HG03280 (cell line): ENCODE data around the gene RIT2.

Experiments used
- ATAC-seq: cut with Tn5 transposase; IDR thresholded peaks from one replicate; pipeline ENCODE4 v1.9.1; 2021; ENCODE audit warnings: mild to moderate bottlenecking, moderate library complexity; ENCODE audit not compliant: unreplicated experiment

Gene RIT2

GRCh38 chr18:43092539-43092938 is 22.9 kb downstream of the RIT2 start:
- ATAC-seq: no peak

- ATAC-seq: no peak
Observed at GRCh38 chr18:43081396-43081795, 34.1 kb downstream of the RIT2 start.

DNA sequence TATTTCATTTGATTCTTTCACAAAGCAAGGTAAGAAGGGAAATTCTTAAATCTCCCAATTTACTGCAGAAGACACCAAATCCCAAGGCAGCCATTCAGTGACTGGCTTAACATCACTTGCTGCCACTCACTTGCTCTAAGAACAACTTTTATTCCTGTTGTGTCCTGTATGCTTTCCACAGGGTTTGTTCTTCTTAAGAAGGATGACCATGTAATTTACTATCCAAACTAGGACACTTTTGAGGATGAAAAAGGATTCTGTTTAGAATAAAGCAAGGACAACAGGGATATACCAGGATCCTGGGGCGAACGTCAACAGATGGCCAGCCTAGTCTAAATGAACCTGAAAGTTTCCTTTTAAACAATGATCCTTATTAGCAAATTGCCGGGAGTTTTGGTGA is 34.8 kb downstream of the RIT2 start:
- ATAC-seq: no peak

- ATAC-seq: no peak
Observed at GRCh38 chr18:43079422-43079821, 36.1 kb downstream of the RIT2 start.

DNA sequence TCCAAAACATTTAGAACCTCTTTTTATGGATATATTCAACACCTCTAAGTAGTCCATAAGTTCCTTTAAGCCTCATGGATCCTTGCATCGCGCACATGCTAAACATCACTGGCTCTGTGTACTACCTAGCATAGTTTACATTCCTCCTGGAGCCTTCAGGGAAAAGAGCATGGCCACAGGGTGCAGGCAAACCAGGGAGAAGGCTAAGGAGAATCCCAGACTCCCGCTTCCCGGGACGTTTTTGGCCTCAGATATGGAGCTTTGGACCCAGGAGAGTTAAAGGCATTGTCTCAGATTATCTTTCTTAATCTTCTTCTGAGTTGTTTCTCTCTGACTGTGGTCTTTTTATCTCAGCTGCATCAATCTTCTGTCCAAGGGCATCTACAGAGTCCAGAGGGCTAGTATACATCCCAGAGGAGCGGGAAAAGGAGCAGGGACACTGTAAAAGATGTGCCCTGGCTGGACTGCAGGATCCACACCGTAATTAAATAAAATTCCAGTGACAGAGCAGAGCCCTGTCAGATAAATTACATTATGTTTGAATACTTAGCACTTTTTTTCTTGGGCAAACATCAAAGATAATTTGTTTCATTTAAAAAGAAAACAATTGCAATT is 36.9 kb downstream of the RIT2 start:
- ATAC-seq: no peak

GRCh38 chr18:43077510-43078308 is 37.8 kb downstream of the RIT2 start:
- no peak for ATAC-seq

- ATAC-seq: no peak
Observed at GRCh38 chr18:43073771-43074170, 41.7 kb downstream of the RIT2 start.

- ATAC-seq: no peak
Observed at GRCh38 chr18:43068781-43069180, 46.7 kb downstream of the RIT2 start.

DNA sequence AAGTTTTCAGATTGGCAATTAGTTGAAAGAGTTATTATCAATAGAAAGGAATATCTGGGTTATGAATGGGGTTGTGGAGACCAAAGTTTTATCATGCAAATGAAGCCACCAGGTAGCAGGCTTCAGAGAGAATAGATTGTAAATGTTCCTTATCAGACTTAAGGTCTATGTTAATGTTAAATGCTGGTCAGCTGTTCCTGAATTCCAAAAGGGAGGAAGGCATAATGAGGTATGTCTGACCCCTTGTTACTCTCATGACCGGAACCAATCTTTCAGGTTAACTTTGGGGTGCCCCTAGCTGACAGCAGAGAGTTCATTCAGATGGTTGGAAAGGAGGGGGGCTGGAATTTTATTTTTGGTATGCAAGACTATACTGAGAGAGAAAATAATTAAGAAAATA is 47.9 kb downstream of the RIT2 start:
- ATAC-seq: no peak

- no peak for ATAC-seq
Observed at GRCh38 chr18:43061816-43062215, 53.7 kb downstream of the RIT2 start.

DNA sequence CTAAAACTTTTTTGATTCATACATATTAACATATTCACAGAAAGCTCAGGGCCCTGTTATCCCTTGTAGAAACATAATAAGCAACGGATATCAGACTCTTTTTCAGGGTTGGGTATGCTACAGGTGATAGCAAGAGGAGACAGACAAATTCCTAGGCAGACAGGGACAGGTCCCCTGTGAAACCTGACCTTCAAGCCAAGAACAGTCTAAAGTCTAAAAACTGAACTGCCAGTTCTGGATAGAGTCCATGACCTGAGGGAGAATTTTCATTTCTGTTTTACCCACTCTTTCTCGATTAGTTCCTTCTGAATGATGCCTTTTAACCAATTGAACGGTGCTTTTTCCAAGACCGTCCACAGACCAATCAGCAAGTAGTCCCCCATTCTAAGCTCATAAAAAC is 54.2 kb downstream of the RIT2 start:
- ATAC-seq: no peak

- ATAC-seq: no peak
Observed at GRCh38 chr18:43060020-43060419, 55.5 kb downstream of the RIT2 start.

- ATAC-seq: no peak
Observed at GRCh38 chr18:43054815-43055519, 60.5 kb downstream of the RIT2 start.

GRCh38 chr18:43049021-43049420 is 66.5 kb downstream of the RIT2 start:
- no peak for ATAC-seq

DNA sequence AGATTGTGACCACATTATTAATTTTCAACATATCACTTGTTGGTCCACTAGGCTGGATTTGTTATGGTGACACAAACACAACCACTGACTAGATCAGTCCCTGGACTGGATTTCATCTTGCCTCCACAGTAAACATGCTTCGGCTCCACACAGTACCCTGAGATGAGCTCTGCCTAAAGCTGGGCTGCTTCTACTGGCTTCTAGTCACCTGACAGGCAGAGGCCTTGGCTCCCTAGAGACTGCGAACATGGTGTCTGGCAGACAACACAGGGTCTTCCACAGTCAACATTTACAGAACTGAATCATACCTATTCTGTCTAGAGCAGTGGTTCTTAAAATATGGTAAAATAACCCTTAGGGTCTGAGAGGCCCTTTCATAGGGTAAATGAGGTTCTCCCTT is 69.2 kb downstream of the RIT2 start:
- no peak for ATAC-seq

DNA sequence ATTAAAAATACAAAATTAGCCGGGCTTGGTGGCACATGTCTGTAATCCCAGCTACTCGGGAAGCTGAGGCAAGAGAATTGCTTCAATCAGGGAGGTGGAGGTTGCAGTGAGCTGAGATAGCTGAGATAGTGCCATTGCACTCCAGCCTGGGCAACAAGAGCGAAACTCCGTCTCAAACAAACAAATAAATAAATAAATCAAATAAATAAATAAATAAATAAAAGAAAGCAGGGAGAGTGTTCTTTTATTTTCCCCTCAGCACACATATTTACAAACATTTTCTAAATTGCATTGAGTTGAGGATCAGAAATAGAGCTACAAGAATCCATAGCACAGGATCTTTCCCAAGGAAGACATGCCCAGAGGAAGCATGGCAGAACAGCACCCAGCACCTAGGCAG is 71.9 kb downstream of the RIT2 start:
- ATAC-seq: no peak

- ATAC-seq: no peak
Observed at GRCh38 chr18:43040281-43040680, 75.2 kb downstream of the RIT2 start.

DNA sequence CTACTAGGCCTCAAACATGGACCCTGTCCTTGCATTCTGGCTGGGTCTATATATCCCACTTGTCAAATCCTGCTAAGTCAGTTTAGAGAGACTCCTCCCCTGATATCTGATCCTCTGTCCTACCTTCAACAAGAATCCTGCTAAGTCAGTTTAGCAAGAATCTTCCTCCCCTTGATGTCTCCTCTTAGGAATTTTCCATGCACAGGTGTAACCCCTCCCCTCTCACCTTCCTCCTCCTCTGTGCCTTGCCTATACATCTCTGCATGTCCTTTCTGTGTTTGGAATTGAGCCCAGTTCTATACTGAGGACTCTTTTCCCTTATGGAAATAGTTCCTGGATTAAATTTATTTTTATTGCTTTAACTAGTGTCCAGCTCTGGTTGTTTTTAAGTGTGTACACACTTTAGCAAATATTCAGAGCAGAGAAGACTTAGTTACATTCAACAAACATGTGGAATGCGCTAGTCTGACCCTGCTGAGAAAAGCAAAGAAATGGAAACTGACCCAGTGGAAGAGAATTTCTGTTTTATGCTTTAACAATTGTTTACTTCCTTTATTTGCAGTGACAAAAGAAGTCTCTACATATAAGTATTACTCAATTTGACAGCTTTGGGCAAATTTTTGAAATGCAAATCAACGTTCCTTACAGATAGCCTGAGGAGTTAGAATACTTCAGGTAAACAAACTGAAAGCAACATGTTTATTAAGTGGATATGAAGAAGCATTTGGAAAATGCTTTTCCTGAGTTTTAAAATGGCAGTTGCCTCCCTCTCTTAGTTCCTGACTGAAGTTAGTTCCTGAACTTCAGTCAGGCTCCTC is 80.6 kb downstream of the RIT2 start:
- ATAC-seq: no peak

- no peak for ATAC-seq
Observed at GRCh38 chr18:43031169-43031568, 84.3 kb downstream of the RIT2 start.

DNA sequence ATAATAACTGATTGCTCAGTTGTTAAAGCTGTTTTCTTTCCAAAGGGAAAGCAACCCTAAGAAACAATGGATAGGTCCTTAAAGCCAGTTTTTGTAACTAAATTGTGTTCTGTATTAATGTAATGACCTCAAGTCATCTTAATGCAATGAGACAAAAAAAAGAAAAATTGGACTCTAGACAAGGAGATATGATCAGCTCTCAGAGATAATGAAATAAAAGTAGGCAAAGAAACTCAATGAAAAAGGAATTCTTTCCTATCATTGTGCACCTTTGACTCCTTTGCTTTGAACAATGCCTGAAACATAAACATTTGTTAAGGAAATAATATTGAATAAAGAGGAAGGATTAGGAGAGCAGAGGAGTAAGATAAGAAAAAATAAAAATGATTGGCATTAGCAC is 86.1 kb downstream of the RIT2 start:
- ATAC-seq: no peak

DNA sequence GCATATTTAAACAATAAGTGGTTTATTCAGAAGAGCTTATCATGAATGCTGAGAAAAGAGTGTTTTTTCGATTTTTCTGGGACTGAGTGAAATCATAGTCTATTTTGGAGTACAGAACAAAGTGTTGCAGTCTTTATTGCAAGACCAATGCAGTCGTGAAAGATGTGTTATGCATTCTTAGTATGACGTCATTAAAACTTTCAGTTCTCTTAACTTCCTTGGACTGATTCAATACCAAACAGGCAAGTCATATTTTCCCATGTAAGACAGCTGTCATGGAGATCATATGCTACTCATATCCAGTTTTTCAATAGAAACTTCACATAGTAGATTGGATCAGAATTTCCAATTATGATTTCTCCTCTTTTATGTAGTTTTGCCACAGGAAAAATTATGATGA is 92.6 kb downstream of the RIT2 start:
- no peak for ATAC-seq
